ENCODE results near the gene SSBP1.
"Not testable (repeated sequence)": the region's sequence is repeated elsewhere in the genome, so short reads cannot be mapped to it uniquely, and the experiment has no call there.

DNA sequence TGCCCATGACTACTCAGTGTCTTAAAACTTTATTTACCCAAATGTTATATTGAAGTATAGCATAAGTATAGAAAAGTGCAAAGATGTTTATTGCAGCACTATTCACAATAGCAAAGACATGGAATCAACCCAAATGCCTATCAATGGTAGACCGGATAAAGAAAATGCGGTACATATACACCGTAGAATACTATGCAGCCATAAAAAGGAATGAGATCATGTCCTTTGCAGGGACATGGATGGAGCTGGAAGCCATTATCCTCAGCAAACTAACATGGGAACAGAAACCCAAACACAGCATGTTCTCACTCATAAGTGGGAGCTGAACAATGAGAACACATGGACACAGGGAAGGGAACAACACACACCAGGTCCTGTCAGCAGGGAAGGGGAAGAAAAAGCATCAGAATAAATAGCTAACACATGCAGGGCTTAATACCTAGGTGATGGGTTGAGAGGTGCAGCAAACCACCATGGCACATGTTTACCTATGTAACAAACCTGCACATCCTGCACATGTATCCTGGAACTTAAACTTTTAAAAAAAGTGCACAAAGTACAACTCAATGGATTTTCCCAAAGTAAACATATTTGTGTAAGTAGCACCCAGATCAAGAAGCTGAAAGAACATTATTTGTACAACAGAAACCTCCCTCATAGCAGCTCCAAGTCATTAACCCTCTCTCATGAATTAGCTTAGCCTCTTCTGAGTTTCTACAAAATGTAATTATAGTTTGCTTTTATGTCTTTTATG lies 48.9 kb upstream of the SSBP1 start:
- TF ChIP-seq REST (IDR thresholded peaks at IDR 0.05; ENCODE audit: insufficient read depth in 1 of 2, low read depth in 2 of 2, low read length in 1 of 2); TCF7L2 (IDR thresholded peaks at IDR 0.05; ENCODE audit: low read depth, low read length); POLR2AphosphoS5 (IDR thresholded peaks at IDR 0.05; ENCODE audit: low read depth, low read length): not testable (repeated sequence)
- TF ChIP-seq, protein P1, sequence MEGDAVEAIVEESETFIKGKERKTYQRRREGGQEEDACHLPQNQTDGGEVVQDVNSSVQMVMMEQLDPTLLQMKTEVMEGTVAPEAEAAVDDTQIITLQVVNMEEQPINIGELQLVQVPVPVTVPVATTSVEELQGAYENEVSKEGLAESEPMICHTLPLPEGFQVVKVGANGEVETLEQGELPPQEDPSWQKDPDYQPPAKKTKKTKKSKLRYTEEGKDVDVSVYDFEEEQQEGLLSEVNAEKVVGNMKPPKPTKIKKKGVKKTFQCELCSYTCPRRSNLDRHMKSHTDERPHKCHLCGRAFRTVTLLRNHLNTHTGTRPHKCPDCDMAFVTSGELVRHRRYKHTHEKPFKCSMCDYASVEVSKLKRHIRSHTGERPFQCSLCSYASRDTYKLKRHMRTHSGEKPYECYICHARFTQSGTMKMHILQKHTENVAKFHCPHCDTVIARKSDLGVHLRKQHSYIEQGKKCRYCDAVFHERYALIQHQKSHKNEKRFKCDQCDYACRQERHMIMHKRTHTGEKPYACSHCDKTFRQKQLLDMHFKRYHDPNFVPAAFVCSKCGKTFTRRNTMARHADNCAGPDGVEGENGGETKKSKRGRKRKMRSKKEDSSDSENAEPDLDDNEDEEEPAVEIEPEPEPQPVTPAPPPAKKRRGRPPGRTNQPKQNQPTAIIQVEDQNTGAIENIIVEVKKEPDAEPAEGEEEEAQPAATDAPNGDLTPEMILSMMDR (IDR thresholded peaks at IDR 0.05) = not testable (repeated sequence)

Measured in Panc1 (cell line).